ENCODE measurements around the gene DAZAP2.
"Not testable (repeated sequence)": the region's sequence is repeated elsewhere in the genome, so short reads cannot be mapped to it uniquely, and the experiment has no call there.

Gene DAZAP2

DNA sequence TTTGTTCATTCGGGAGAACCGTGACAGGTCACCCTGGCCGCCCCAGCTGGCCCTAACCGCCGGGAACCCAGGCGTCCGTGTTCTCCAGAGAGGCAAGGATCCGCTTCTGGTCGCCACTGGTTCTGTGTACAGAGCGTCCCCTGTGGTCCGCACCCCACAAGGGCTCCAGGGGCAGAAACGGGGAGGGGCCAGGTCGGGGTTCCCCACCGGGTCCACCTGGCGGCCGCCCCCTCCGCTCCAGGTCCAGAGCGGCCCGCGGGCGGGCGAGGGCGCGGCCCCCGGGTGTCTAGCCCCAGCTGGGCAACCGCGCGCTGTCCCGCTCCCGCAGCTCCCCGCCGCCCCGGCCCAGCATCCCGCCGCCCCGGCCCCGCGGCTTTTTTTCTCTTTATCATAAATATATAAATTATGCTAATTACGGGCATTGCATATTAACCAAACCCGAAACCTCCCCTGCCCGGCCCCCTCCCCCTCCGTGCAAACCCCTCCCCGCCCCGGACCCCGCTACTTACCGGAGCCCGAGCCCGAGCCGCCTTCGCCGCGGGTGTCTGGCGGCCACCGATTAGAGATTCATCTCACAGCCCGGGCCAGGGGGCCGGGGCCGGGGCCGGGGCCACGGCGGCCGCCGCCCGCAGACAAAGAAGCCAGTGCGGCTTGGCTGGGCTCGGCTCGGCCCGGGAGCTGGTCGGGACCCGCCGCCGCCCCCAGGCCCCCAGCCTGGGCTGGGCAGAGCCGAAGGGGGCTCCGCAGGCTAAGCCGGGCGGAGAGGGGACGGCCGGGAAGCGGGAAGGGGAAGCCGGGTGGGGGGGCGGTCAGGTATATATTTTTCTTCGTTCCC is 21.3 kb upstream of the DAZAP2 start:
- DNase-seq: no peak

DNA sequence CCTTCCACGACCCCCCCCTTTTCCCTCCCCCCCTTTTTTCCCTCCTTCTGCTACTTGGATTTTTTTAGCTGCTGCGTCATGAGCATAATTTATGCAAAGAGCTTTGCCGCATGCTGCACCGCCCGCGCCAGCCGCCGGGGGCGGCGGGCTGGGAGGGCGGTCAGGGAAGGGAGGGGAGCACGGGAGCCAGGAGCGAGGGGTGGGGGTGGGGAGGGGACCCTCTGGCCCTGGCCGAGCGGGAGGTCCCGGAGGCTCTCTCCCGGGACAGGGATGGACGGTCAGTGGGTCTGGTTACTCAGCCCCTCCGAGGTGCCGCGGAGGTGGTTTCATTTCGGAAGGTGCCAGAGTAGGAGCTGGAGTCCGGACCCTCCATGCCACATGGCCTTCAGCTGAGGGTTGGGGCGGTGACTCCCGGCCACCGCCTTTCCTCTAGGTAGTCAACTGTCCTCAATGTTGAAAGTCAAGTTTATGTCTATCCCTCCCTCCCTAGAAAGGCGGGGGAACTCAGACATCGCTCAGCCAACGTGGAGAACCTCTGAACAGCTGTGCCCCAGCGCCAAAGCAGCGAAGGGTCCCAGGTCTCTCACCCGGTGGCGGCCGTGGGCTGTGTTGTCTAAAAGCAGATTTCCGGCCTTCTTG is 20.5 kb upstream of the DAZAP2 start, which contains the start of gene POU6F1:
TSS of gene POU6F1 (minus strand) at position 95 of the 639 bp plus-strand sequence. CDS start 11,226 bp downstream, outside the sequence.
- DNase-seq: peak; percentile 76

- DNase-seq: no peak
These were observed 19.9 kb upstream of the DAZAP2 start for GRCh38 chr12:51218607-51219161.

GRCh38 chr12:51219322-51219721 is 19.3 kb upstream of the DAZAP2 start:
- no peak for DNase-seq

- not testable (repeated sequence) for DNase-seq
These were observed 18.8 kb upstream of the DAZAP2 start for GRCh38 chr12:51219857-51220256.

DNA sequence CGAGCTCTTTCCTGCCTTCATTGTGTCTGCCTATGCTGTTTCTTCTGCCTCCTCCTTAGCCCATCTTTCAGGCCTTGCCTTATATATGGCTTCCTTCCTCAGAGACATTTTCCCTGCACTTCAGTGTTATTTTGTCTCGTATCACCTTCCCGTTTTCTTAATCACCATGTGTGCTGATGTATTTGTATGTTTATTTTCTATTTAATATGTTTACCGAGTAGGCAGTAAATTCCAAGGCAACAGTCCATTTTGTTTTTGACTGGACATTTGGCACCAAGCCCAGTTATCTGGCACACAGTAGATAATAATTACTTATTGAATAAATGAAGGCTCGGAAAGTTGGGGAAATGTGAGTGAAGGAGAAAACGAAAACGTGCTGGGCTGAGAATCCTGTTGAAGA is 16.2 kb upstream of the DAZAP2 start:
- DNase-seq: no peak

GRCh38 chr12:51224625-51225024 is 14.0 kb upstream of the DAZAP2 start:
- no peak for DNase-seq

GRCh38 chr12:51225234-51225633 is 13.4 kb upstream of the DAZAP2 start:
- DNase-seq: no peak

DNA sequence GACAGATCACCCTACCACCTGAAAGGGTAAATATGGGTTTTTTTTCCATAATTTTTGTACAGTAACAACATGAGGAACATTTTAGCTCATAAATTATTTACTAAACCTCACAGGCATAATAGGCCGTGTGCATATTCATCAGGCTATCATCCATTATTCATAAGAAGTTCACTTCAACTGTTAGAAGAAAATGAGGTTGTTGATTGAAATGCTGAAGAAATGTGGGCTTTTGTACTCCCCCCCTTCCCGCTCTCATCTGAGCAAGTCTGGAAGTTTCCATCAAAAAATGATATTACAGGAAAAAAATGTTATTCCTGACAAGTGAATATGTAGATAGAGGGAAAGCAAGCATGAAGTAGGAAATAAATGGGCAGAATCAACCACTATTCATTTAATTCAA is 12.9 kb upstream of the DAZAP2 start:
- DNase-seq: no peak

GRCh38 chr12:51227112-51227511 is 11.5 kb upstream of the DAZAP2 start:
- DNase-seq: not testable (repeated sequence)

GRCh38 chr12:51227962-51228361 is 10.7 kb upstream of the DAZAP2 start:
- no peak for DNase-seq

DNA sequence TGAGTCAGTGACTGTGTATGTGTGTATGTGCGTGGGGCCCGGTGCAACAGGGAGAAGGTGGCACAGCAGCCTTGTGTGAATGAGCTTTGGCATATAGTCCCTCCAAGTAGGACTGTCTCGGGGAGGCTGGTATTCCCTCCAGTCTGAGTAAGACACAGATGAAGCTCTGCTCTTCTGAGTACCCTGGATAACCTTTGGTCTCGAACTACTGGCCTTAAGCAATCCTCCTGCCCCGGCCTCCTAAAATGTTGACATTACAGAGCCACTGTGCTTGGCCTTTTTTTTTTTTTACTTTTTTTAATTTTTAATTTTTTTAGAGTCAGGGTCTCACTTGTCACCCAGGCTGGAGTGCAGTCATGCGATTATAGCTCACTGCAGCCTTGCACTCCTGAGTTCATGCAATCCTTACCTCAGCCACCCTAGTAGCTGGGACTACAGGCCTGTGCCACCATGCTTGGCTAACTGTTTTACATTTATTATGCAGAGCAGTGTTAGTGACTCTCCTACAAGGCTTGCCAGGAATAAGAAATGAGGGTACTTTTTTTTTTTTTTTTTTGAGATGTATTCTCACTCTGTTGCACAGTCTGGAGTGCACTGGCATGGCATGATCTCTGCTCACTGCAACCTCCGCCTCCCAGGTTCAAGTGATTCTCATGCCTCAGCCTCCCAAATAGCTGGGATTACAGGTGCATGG is 9.4 kb upstream of the DAZAP2 start:
- no peak for DNase-seq

- no peak for DNase-seq
These were observed 6.0 kb upstream of the DAZAP2 start for GRCh38 chr12:51232642-51233041.

GRCh38 chr12:51234530-51234929 is 4.1 kb upstream of the DAZAP2 start:
- no peak for DNase-seq

GRCh38 chr12:51238037-51238509 is 553 bp upstream of the DAZAP2 start:
- no peak for DNase-seq

GRCh38 chr12:51240971-51241370 is 2.3 kb downstream of the DAZAP2 start:
- DNase-seq: peak; percentile 41

DNA sequence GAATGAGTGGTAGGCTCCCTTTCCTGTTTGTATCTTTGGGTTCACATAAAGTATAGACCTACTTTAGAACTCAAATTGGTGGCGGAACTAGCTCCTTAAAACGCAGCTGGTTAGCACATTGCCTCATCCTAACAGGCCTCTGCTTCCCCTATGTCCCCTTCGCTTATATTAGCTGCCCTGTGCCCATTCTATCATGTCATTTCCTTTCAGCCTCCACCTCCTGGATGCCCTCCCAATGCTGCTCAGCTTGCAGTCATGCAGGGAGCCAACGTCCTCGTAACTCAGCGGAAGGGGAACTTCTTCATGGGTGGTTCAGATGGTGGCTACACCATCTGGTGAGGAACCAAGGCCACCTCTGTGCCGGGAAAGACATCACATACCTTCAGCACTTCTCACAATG is 3.5 kb downstream of the DAZAP2 start:
- DNase-seq: no peak

- no peak for DNase-seq
These were observed 4.2 kb downstream of the DAZAP2 start for GRCh38 chr12:51242876-51243275.

DNA sequence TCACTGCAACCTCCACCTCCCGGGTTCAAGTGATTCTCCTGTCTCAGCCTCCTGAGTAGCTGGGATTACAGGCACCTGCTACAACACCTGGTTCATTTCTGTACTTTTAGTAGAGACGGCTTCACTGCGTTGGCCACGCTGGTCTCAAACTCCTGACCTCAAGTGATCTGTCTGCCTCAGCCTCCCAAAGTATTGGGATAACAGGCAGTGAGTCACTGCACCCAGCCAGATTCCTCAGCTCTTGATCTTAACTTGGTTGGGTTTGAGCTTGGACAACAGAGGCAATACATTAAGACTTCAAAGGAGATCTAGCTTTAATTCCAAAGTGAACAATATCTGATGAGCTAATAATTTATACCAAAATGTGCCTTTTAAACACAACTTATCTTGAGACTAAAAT is 5.6 kb downstream of the DAZAP2 start:
- no peak for DNase-seq

DNA sequence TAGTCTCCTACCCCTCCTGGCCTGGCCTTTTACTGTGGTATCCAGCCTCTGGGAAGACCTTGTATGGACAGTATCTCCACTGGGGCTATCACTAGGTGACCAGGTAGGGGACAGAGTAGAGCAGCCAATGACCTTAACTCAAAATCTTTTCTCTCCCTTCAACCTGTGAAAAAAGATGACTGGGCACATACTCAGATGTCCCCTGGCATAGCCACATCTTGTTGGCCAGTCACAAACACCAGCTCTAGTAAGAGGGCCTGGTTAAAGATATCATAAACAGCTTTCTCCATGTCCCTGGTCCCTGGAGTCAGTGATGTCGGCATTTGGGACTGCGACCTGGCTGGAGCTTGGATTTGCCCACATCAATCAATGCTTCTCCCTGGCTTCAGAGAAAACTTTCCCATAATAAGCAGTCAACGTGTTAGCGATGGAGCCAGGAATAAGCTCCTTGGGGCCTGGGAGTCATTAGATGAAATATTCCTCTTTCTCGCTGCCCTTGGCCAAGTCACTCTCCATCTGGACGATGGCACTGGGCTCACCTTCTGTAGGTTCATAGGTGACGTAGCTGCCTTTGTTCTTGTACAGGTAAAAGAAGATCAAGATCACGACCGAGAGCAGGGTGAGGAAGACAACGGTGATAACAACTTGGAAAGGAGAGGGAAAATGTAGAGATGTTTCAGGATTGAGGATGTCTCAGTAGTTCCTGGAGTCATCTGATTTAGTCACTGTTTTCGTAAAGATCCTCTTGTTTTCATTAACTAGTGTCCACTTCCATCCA is 7.0 kb downstream of the DAZAP2 start:
- no peak for DNase-seq

GRCh38 chr12:51246254-51246853 is 7.7 kb downstream of the DAZAP2 start:
- DNase-seq: peak; percentile 49
